HG03064 (cell line): ENCODE results near the gene RELT.

Experiments used
- ATAC-seq: cut with Tn5 transposase; IDR thresholded peaks from one replicate; pipeline ENCODE4 v1.9.1; 2021; ENCODE audit warnings: low read depth; ENCODE audit not compliant: unreplicated experiment

Gene RELT, protein sequence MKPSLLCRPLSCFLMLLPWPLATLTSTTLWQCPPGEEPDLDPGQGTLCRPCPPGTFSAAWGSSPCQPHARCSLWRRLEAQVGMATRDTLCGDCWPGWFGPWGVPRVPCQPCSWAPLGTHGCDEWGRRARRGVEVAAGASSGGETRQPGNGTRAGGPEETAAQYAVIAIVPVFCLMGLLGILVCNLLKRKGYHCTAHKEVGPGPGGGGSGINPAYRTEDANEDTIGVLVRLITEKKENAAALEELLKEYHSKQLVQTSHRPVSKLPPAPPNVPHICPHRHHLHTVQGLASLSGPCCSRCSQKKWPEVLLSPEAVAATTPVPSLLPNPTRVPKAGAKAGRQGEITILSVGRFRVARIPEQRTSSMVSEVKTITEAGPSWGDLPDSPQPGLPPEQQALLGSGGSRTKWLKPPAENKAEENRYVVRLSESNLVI

DNA sequence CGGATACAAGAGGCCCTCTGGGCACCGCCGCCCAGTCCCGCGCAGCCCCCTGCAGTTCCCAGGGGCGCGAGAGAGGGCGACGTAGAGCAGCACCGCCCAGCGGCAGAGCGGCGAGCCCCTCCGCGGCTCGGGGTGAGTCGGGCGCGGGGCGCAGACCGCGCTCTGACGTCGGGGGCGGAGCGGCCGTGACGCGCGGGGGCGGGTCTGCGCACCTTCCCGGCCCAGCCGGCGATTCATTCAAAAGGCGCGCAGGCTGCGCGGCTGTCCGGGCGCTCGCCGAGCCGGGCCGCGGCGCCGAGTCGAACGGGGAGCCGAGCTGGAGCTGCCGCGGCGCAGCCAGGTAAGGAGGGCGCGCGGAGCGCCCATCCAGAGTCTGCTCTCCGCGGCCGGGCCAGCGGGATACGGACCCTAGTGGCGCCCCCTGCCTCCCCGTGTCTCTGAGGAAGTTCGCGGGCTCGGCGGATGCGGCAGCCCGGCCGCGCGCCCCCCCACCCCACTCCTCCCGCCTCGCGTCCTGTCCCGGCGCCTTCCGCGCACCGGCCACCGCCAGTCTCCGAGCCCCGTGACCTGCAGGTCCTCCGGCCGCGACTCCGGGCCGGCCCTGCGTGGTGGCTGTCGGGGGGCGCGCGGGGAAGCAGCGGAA is at the start of gene RELT:
Gene RELT, plus strand, starts transcription at position 240 of the 643 bp plus-strand sequence. CDS start 12,738 bp downstream, outside the sequence.
- peak; percentile 62 for ATAC-seq

GRCh38 chr11:73326929-73327811 is 49.0 kb upstream of the RELT start:
- ATAC-seq = no peak

DNA sequence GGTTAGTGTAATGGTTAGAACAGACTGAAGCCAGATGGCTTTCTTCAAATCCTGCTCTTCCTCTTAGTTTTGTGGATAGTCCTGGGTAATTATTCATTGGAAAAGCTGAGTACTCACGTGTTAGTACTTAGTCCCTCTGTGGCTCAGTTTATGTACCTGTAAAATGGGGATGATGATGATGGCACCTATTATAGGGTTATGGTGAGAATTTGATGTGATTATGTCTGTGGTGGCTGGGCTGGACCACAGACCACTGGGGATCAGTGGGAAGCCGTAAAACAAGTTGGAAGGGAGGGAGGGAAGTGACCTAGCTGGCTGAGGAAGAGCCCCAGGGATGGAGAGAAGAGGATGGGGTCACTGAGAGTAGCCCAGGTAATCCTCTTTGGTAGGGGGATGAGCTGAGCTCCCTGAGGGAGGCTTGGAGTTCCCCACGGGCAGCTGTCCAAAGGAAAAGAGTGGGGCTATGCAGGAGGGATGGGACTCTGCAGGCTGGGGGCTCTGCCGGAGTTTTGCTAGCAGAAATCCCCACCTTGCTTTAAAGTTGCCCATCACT is 48.3 kb upstream of the RELT start:
- no peak for ATAC-seq

GRCh38 chr11:73330569-73331093 is 45.6 kb upstream of the RELT start:
- ATAC-seq = no peak

DNA sequence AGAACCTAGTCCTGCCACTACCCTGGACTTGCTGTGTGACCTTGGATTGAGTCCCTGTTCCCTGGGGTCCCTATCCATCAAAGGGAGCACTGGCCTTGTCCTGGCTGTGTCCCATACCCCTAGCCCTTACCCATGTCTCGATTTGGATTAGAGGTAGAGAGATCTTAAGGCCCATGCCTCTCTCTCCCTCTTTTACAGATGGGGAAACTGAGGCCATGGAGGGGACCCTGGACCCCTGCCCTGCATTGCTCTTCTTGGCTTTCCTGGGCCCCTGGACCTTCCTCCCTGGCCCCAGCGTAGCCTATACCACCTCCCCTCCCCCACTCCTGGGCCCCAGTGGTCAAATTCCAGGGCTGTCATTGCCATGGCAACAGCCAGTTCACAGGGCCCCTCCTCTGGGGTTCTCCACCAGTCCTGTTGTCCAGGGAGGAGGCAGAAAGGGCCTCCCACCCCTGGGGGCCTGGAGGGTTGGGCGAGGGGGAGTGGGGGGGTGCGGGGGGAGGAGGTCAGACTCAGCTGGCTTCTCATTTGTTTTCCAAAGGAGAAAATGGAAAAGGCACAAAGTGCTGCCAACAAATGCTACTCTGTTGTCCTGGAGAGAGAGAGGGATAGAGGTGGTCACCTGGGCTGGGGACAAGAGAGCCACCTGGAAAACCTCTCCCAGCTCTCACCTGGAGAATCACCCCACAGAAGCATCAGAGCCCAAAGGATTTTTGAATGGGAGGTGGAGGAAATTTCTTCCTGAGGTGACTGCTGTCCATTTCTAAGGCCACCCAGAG is 44.9 kb upstream of the RELT start:
- no peak for ATAC-seq

DNA sequence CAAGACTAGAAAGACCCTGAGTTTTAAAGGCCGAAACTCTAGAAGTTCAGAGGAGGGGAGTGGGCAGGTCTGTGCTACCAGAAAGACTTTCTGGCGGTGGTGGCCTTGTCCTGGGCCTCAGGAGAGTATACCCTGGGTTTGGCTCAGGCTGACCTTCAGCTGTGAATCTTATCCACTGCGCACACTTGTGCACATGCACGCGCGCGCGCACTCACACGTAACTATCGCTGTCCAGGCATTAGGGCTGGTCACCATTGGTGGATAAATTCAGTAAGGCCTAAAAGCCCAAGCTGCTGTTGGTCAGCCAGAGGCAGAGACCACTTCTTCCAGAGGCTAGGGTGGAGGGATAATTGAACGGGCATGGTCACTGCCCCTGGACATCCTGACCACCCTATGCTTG is 43.0 kb upstream of the RELT start:
- no peak for ATAC-seq

GRCh38 chr11:73333640-73334383 is 42.4 kb upstream of the RELT start:
- ATAC-seq = no peak

DNA sequence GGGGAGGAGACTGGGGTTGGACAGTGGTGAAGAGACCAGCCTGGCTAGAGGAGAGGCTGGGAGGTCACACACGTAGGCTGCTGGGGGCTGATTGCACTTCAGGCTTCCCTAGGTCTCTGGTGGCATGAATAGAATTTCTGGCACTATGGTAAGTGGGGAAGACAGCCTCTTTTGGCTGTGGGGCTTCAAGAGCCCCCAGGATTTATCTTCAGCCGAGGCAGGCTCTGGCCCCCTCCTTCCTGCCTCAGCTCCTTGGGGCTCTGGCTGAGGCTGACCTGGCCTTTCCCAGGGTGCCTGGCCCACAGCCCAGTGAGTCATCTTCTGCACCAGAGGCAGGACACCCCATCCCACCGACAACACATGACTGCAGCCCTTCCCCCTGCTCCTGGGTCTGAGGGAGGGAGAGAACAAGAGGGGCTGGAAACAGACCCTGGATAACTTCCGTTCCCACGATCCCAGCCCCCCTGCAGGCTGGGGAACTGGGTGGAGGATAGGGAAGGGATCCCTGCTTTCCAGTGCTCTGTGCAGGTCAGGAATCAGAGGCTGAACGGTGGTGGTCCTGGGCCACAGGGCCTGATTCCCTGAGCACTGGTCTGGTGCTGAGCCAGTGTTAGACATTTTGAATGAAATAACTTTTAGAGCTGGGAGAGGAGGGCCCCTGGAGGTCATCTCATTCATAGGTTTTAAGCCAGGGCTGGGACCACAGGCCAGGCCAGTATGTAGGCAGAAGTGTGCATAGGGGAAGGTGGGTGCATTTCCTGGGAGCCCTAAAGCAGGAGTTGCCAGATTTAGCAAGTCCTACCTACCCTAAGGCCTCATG is 41.6 kb upstream of the RELT start:
- ATAC-seq = no peak

GRCh38 chr11:73335204-73335923 is 40.8 kb upstream of the RELT start:
- ATAC-seq = no peak

DNA sequence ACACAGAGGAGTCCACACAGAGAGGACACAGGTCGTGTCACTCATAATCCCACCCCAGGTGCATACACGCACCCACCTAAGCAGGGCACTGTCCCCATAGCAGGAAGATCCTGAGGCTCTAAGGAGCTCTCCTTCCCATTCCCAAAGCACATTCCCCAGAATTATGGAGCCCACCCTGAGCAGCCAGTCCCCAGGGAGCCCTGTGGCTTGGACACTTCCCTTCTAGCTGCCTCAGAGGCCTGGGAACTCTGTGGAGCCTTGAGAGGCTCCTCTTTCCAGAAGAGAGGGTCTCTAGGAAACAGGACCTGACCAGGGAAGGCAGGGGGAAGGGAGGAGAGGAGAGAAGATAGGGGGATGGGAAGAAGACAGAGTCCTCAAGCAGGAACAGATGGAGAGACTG is 38.4 kb upstream of the RELT start:
- no peak for ATAC-seq

- no peak for ATAC-seq
Measured at GRCh38 chr11:73338279-73338678, 37.9 kb upstream of the RELT start.

- no peak for ATAC-seq
Measured at GRCh38 chr11:73340164-73340563, 36.0 kb upstream of the RELT start.

GRCh38 chr11:73342633-73343032 is 33.6 kb upstream of the RELT start:
- no peak for ATAC-seq

- ATAC-seq = no peak
Measured at GRCh38 chr11:73343076-73343873, 32.9 kb upstream of the RELT start.

DNA sequence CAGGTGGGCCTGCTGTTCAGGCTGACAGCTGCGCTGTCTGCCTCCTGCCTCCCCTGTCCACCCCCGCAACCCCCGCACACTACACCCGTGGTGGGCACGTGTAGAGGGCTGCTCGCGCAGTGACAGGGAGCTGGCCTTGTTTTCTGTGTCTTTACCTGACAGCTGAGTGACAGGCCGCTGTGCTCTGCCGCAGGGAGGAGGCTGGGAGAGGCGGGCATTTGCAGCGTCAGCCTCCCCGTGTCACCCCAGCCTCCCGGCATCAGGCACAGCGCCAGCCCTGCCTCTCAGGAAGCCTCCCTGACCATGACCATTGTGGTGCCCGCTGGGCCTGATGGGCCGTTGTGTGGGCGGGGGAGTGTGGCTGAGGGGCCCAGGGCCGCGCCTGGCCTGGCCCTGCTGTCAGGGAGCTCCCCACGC is 32.0 kb upstream of the RELT start:
- ATAC-seq = no peak

GRCh38 chr11:73345481-73346160 is 30.6 kb upstream of the RELT start:
- ATAC-seq = no peak
